NCI-H1105 (cell line): ENCODE measurements around the gene IQCK.
"Not testable (repeated sequence)": the region's sequence is repeated elsewhere in the genome, so short reads cannot be mapped to it uniquely, and the experiment has no call there.

ENCODE experiments used
- DNase-seq: peaks from one replicate; lab custom pipeline; 2025; lab: John Stamatoyannopoulos, UW

The IQCK gene, protein sequence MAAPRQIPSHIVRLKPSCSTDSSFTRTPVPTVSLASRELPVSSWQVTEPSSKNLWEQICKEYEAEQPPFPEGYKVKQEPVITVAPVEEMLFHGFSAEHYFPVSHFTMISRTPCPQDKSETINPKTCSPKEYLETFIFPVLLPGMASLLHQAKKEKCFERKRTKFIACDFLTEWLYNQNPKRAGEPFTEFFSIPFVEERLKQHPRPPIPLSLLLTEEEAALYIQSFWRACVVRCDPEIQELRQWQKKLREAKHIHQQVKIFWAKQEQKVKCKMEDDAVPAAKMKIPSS

GRCh38 chr16:19717741-19718623, at the start of gene IQCK, which contains the start of gene KNOP1:
Gene IQCK (plus strand): TSS chr16:19718271. CDS start chr16:19718307, 36 bp downstream.
Gene KNOP1 (minus strand): TSS chr16:19718227. CDS start chr16:19715035, 3,192 bp downstream.
- DNase-seq, result peak; percentile 70

GRCh38 chr16:19672378-19672777, 45.7 kb upstream of the IQCK start:
- DNase-seq, result no peak

DNA sequence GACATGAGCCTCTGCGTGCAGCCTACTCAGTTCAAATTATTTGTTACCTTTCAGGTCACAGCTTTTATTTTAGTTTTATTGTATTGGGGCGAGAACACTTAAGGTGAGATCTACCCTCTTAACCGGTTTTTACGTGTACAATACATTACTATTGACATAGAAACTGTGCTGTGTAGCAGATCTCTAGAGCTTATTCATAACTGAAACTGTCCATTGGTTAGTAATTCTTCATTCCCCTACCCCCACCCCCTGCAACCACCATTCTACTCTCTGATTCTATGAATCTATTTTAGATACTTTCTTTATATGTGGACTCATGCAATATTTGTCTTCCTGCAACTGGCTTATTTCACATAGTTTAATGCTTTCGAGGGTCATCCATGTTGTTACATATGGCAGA, 43.6 kb upstream of the IQCK start:
- no peak for DNase-seq

GRCh38 chr16:19677402-19677801, 40.7 kb upstream of the IQCK start:
- no peak for DNase-seq

DNA sequence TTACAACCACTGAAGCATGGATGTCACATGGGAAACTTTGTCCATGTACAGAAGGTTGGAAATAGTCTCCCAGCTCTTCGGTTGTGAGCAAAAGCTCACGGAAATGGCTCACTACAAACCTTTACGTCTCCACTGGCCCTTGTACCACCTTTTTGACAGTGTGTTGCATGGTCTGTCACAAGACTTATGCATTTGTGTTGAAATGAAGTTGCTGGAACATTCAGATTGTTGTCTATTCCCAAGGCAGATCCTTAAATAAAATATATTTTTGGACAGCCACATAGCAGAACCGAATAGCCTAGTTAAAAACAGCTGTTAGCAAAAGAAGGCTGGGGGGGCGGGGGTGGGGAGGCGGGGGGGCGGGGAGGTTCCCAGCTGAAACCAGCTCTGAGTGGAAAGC, 39.3 kb upstream of the IQCK start:
- no peak for DNase-seq

GRCh38 chr16:19679281-19679680, 38.8 kb upstream of the IQCK start:
- not testable (repeated sequence) for DNase-seq

DNA sequence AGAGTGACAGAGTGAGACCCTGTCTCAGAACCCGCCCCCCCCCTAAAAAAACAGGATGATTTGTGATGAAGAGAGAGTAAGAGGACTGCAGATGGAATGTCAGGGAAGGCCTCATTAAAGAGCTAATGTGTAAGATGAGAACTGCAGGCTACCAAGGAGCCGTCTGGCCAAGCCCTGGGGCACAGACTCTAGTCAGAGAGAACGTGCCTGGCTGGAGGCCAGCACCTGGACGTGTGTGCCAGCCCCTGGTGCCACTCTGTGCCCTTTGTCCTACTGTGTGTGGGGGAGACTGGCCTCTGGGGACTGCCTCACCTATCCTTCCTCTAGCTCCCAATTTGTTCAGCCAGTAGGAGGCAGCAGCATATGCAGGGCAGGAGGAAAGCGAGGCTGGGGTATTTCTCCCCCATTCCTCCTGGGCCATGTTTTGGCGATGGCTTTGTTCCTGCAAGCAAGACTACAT, 37.2 kb upstream of the IQCK start:
- no peak for DNase-seq

DNA sequence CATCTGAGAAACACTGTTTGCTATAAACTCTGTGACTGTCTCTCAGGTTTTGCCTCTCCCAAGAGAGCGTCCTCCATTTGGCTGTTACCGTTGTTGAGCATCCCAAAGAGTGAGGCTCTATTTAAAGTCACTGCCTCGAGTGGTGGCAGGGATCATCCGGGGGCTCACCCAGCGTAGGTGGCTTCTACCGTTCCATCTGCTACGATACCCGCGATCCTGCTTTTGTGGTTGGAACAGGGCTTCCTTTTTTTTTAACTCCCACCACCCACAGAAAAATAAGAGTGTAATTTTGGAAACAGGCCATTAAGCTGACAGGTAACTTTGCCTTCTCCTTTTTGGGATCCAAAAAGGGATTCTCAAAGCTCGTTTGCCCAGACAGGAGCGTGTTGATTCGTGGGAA, 36.4 kb upstream of the IQCK start:
- DNase-seq, result no peak

- no peak for DNase-seq
Observed at GRCh38 chr16:19683453-19684236, 34.4 kb upstream of the IQCK start.

DNA sequence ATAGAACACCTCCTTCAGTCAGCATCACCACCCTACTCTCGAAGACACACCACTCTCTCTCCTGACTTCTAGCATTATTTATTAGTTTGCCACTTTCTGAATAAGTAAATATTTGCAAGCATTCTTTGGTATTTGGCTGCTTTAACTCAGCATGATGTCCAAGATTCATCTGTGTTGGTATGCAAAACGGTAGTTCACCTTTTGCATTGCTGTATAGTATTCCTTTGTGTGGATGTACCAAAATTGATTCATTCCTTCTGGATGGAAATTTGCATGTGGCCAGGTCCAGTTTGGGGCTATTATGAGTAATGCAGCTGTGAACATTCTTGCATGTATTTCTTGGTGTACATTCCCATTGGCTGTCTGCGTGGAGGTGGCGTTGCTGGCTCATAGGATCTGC, 32.9 kb upstream of the IQCK start:
- no peak for DNase-seq

GRCh38 chr16:19687279-19687678, 30.8 kb upstream of the IQCK start:
- DNase-seq, result no peak

- no peak for DNase-seq
Observed at GRCh38 chr16:19688396-19689024, 29.6 kb upstream of the IQCK start.

DNA sequence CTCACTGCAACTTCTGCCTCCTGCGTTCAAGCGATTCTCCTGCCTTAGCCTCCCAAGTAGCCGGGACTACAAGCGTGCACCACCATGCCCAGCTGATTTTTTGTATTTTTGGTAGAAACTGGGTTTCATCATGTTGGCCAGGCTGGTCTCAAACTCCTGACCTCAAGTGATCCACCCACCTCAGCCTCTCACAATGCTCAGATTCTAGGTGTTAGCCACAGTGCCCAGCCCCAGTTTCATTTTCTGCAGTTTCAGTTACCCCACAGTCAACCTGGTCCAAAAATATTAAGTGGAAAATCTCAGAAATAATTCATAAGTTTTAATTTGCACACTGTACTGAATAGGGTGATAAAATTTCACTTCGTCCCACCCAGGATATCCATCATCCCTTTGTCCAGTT, 28.7 kb upstream of the IQCK start:
- DNase-seq, result no peak

DNA sequence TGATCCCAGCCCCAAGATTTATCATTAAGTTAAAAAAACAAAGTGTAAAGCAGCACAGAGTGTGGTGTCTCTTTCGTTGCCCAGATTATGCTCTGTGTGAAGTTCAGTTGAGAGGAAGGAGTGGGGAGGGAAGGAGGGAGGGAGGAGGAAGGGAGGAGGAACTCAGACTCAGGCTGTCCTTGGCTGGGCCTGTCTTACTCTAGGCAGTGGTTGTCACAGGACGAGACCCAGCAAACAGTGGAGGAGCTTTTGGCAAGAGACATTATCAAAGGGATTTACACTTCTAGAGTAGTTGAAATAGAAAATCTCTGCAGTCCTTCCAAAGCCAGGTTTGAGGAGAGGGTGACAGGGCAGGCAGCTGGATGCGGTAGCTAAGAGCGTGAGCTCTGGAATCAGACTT, 27.9 kb upstream of the IQCK start:
- no peak for DNase-seq

DNA sequence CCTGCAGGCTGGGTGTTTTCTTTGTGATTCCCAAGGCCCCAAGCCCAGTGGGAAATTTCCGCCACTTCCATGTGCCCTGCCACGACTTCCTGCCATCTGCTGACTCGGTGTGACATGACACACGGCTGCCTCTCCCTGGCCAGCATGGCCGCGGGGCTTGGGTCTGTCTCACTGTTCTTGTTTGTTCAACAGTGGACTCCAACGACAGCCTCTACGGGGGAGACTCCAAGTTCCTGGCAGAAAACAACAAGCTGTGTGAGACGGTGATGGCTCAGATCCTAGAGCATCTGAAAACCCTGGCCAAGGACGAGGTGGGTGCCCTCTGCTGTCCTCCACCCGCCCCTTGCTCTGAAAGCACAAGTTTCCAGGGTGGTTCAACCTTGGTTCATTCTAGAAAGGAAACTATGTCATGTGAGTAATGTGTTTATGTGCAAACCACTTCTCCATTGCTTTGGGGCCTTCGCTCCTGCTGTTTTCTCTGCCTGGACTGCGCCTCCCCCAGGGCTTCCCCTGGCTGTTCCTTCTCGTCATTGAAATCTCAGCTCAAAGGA, 26.8 kb upstream of the IQCK start:
- no peak for DNase-seq

- no peak for DNase-seq
Observed at GRCh38 chr16:19694989-19695388, 23.1 kb upstream of the IQCK start.

DNA sequence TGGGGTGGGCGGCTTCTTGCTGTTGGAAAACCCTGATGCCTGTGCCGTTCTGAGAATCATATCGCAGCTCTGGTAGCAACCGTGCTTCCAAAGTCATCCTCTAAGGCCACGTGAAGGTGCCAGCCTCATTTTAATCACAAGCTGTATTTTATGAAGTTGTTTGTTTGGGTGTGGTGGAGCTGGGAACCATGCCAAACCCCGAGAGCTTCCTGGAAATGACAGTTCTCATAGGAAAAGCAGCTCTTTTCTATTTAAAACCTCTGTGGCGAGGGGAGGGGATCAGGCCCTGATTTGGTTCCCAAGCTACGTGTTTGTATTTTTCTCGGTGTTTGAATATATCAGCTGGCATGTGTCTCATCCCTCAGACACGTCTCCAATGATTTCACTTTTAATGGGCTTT, 21.7 kb upstream of the IQCK start:
- DNase-seq, result peak; percentile 61

DNA sequence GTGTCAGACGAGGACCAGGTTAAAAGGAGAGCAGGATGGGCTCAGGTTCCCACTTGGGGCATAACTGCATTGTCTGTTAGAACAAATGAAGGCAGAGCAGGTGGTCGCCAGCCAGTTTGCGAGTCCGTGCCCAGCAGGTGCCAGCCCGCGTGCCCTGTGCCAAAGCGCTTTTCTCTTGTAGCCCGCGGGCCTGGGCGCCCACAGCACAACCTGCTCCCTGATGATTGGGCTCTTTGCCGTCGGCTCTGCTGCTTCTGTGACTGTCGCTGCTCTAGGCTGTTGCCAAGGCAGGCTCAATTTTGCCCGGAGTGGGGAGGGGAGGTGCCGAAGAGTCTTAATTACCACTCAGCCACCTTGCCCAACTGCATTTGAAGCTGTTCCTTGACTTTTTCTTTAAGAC, 21.1 kb upstream of the IQCK start:
- peak; percentile 58 for DNase-seq

- no peak for DNase-seq
Observed at GRCh38 chr16:19697756-19698318, 20.2 kb upstream of the IQCK start.

- DNase-seq, result no peak
Observed at GRCh38 chr16:19698480-19699465, 19.3 kb upstream of the IQCK start.
